Measurements from ENCODE around the gene SUMF1. TPM values are rescaled to one million over a fixed set of nuclear protein-coding genes. Genes with fewer than 3 reads are reported as not detected.

The SUMF1 gene
- 53.4 and 60.7 TPM in 2 replicates for total RNA-seq

GRCh38 chr3:4466741-4467521 is at the start of gene SUMF1:
SUMF1 (minus strand) TSS chr3:4467269; CDS start chr3:4467245, 24 bp downstream.

GRCh38 chr3:4493014-4493940 is 26.2 kb upstream of the SUMF1 start, which contains the start of gene ITPR1:
ITPR1 (plus strand) TSS chr3:4493348; CDS start chr3:4516492, 23,144 bp downstream.

Other genes with a start within 250 kb of the SUMF1 start
- gene SETMAR, start 163.9 kb downstream of the SUMF1 start, total RNA-seq = 11.0 and 11.2 TPM in 2 replicates
- gene ITPR1, start 26.1 kb upstream of the SUMF1 start, total RNA-seq = 11.8 and 29.9 TPM in 2 replicates